ENCODE data around the gene ZNF41. TPM values are rescaled to one million over a fixed set of nuclear protein-coding genes. Genes with fewer than 3 reads are reported as not detected.

Gene ZNF41
- total RNA-seq = 3.6 TPM in 2 replicates

GRCh38 chrX:47482512-47483305, at the start of gene ZNF41:
Gene ZNF41, minus strand, starts transcription at chrX:47483222. Its CDS starts 15,741 bp downstream, at chrX:47467481.

Other genes with a start within 250 kb of the ZNF41 start
- gene ZNF157, start 112.6 kb downstream of the ZNF41 start, total RNA-seq = not detected in 2 replicates
- gene ARAF, start 78.0 kb upstream of the ZNF41 start, total RNA-seq = 11.4 and 13.1 TPM in 2 replicates
- gene TIMP1, start 99.2 kb upstream of the ZNF41 start, total RNA-seq = 35.4 and 40.6 TPM in 2 replicates
- not detected in 2 replicates for gene SYN1, start 136.6 kb upstream of the ZNF41 start, total RNA-seq
- under 0.01 TPM in 2 replicates for gene CFP, start 146.7 kb upstream of the ZNF41 start, total RNA-seq
- 8.4 TPM in 2 replicates for gene ELK1, start 167.3 kb upstream of the ZNF41 start, total RNA-seq
- 134 and 135 TPM in 2 replicates for gene UXT, start 176.0 kb upstream of the ZNF41 start, total RNA-seq

All from epithelial cell of umbilical artery (primary cell).